SHP77 (cell line): ENCODE measurements around the gene TRANK1.

Source experiments
- DNase-seq, 2 experiments: peaks; one replicate each; lab custom pipeline; 2025; lab: John Stamatoyannopoulos, UW

The TRANK1 gene

DNA sequence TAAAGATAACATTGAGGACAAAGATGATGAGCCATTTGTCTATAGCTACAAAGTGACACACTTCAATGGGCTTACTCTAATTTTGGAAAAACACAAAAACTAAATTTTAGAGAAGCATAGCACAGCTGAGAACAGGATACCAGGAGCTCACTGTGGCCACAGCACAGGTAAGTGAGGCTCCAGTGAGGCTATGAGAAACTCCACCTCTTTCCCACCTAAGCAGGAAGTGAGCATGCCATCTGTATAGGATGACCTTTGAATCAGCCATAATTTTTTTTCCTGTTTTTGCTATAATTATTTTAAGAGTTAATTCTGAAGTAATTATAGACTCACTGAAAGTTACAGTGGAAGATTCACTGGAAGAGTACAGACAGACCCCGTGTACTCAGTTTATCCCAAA, 98.4 kb downstream of the TRANK1 start:
- no peak for DNase-seq

DNA sequence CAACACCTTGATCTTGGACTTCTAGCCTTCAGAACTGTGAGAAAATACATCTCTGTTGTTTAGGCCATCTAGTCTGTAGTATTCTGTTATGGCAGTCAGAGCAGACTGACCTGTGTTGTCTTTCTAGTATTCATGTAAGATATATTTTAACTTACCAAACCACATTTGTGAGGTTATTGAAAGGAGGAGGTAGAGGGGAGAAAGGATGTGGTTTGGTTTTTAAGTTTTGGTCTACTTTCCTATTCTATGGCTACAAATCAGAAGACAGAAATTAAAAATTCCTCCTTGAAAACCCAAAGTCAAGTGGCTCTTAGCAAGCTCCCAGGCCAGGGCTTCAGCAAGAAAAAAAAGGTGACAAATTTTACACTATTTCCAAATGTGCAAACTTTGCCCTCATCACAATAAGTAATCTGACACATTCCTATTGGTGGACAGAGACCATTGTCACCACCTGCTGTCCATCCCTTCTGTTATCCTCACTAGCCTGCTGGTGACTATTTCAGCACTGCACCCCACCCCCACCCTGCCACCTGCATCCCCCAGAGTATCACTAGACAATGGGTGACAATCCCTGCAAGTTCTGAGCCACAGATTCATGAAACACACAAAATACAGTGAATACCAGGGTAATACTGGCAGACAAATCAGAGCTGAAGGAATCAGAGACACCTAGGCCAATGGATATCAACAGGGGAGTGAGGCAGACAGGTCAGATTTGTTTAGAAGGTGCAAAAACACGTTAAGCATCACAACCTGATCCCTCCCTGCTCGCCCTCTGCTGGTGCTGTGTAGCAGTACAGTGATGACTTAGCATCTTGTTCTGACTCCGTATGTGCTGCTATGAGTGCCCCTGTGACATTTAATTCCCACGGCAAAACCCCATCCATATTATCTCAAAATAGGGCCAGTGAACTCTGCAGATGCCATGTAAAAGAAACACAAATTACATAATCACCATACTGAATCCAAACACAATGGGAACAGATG, 101.5 kb downstream of the TRANK1 start:
- peak; percentile 33 to 37 for DNase-seq

DNA sequence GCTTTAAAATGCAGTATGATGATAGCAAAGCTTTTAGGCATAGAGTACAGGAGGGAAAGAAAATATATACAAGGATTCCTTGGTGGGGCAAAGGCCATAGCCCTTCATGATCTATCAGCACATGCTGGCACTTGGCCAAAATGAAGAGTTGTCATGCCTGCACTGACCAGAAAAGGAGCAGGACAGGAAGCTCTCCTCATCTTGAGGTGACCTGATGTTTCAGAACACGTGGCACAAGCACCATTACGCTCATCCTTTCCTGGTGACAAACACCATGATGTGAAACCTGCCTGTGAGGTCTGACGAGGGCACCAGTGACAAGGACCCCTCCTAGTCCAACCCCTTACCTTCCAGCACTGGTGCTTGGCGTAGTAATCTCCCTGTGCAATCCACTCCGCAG, 102.6 kb downstream of the TRANK1 start:
- DNase-seq, result no peak

DNA sequence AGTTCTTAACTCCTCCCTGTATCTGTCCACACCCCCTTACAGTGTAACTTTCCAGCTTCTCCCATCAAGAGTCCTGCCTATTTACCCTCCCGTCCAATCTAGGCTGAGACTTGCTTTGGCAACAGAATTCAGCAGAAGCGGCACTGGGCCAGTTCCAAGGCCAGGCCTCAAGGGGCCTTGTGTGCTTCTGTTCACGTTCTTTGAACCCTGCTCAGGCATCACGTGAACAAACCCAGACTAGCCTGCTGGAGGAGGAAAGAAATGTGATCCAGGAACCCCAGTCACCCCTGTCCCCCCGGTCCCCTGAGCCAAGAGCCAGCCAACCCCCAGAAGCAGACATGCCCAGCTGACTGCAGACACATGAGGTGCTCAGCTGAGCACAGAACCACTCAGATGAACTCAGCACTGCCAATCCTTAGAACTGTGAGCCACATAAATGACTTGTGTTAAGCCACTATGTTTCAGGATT, 104.4 kb downstream of the TRANK1 start:
- DNase-seq, result no peak

DNA sequence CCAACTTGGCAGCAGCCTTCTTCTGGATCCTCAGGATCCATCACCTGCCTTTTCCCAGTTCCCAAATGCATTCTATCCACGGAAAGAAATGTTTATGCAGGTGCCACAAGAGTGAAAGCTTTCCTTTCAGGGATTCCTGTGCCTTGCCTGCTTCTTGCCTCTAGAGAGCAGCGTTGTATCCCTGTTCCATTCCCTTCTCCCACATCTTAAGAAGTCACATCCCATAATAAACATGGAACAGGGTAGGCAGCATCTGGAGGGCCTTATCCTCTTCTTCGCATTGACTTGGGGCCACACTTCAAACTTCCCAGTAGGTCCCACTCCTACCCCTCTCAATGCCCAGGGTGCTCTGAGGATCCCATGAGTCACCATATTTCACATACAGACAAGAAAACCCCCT, 107.8 kb downstream of the TRANK1 start:
- DNase-seq, result no peak

DNA sequence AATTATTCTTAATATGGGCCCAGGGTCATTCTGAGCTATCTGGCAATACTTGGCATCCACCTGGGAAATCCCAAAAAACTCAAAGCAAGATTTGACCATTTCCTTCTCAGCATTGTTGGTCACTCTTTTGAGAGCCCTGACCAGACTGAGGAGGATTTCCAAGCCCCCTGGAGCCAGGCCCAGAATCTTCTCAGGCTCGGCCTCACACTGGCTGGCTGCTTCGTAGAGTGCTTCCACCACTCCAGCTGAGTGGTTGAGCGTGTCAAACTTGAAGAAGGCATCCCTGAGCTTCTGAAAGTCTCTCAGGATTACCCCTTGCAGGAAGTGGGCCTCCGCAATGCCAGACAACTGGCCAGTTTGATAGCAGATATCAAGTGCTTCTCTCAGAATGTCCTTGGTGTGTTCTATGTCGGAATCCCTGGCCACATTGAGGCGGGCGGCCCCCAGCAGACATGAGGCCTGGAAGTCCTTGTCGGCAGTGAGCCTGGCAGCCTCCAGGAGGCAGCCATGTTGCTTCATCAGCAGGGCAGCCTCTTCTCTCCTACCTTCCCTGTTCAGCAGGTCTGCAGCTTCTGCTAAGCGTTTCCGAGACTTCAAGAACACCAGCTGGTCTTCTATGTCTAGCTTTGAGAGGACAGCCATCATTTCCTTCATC, 111.6 kb downstream of the TRANK1 start:
- DNase-seq, result no peak

DNA sequence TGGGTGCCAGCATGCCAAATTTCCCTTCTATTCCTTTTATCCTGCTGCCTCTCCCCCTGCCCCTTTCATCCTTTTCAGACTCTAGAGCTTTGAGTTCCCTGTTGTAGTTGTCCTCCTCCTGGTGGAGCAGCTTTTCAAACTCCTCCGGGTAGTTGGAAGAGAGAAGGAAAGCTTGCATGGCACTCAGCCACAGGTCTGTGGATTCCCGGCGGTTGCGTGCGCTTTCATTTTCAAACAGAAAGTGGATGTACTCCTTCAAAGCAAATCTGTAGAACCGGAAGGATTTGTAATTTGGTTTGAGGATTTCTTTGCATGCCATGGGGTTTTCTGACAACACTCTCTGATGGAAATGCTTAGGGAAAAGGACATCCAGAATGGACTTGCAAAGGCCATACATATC, 112.4 kb downstream of the TRANK1 start:
- no peak for DNase-seq

DNA sequence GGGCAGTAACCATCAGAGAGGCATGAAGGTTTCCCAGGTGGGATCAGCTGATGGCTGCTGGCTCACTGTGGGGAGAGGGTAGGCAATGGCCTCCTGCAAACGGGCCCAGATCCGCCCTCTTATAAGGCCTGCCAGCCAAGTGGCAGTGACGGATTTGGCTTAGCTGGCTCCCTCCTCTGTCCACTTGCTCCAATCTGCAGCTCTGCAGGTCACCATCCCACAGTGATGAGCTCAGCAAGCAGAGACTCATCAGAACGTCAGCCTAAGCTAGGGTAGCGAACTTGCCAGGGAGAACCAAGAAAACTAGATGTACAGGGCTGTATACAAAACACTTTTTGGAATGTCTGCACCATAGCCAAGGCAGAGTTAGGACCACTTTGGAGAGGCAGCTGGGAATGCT, 117.7 kb downstream of the TRANK1 start:
- no peak for DNase-seq

DNA sequence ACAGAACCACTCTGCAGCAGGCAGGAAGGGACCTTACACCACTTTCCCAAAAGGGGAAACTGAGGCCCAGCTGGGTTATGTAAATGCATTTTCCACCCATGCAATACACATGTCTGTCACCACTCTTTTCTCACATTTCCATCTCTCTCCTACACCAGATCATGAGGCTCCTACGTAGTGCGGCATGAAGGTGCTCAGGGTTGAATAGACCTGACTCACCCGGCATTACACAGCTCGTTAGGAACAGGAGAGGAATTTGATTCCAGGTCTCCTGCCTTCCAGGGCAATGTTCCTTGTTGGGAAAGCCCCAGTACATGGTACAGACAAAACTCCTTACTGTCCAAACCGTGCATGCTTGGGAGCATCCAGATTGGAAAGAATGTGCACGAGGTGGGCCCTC, 118.6 kb downstream of the TRANK1 start:
- DNase-seq, result no peak

DNA sequence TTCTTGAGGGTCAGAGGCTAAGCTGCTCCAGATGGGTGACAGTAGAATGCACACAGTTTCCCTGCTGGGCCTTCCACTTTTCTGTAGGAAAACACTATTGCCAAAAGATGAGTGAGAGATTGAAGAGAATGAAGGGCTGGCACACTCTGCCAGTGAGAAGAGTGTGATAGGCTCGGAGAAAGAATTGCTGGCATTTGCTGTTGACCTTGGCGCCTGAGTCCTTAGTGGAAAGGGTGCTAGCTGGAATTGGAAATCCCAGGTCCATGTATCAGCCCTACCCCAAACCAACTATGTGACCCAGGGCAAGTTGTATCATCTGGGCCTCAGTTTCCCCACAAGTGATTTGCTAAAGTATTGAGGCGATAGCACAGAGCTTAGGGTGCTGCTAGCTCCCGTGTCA, 120.4 kb downstream of the TRANK1 start:
- DNase-seq, result no peak

DNA sequence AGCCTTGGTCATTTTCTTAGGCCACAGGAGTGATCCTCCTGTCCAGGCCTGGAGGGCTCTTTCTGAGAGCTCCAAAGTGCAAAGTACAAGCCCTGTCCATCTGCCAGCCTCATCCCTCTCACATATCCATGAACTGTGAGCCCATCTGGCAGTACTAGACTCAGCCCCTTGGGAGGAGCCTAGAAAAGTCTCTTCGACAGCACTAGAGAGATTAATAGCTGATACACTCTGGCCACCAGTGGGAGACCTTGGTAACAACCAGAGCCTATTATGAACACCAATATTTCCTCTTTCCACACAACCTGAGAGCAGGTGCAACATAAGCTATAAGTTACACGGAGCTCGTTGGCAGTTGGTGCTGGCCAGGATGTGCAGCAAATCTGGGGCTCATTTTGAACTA, 121.0 kb downstream of the TRANK1 start:
- no peak for DNase-seq

DNA sequence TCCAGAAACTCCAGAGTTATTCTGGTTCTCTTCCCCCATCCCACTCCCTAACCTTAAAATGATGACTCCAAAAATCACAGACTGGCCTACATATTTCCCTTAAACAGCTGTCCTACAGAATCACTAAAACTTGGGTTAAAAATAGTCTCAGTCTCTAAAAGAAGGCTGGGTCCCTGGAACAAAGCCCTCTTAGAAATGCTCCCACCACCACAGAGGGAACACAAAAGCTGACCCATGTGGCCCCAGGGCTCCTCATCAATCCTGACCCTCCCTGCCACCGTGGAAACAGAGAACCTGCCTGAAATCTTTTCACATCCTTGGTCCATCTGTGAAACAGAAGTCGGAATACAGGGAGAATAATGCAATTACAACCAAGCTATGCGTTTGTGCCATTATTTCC, 124.8 kb downstream of the TRANK1 start:
- DNase-seq, result no peak

DNA sequence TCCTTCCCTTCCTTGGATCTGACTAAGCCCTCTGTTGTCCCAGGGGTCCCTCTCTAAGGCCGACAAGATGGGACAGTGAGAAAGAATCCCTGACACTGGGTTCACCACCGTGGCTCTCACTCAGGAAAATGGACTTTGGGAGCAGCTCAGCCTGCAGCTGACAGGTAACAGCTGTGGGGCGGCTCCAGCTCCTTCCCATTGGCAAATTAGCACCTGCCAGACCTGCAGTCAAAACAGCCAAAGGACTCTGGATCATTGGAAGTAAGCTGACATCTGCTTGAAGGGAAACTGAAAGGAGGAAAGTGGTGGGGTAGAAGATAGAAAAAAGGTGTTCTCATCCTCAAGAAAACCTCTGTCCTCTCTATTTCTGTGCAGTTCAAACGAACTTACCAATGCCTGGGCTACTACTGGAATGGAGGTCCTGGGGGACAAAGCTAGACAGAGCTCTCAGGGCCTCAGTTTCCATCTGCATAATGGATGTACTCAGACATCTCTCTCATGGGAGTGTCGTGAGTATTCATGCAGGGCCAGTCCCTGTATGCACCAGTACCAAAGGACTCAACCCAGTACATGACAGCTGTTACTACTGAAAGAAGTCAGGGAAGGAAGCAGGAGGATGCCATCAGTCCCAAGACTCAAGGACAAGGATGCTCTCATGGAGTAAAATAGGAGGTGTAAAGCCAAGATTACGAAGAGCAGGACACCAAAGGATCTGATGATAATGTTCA, 126.9 kb downstream of the TRANK1 start:
- DNase-seq, result no peak

DNA sequence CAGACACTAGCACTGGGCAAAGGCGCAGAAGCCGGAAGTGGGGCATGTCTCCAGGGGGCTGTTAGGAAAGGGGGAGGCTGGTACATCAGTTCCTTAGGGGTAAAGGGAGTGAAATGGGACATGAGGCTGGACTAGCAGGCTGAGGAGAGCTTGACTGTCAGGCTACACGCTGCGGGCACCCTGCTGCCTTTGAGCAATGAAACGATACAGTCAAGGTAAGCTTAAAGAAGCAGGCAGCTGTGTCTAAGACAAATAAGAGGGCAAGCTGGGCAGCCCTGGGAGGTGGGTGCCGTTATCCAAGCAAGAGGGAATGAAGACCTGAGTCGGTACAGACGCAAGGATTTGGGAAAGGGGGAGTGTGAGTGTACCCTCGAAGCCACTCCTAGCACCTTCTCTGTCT, 129.5 kb downstream of the TRANK1 start:
- no peak for DNase-seq

DNA sequence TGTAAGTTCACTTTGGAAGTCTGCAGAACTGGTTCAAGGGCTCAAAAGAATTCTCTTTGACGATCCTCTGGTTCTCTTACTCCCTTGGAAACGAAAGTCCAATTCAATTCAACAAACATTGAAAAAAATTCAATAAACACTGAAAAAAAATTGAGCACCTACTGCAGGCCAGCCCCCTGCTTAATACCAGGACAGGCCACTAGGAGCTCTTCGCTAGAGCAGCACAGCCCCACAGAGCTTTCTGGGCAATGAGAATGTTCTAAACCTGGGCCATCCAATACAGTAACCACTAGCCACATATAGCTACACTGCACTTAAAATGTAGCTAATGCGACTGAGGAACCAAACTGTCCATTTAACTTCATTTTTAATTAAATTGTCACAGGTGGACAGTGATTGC, 130.1 kb downstream of the TRANK1 start:
- DNase-seq, result no peak

DNA sequence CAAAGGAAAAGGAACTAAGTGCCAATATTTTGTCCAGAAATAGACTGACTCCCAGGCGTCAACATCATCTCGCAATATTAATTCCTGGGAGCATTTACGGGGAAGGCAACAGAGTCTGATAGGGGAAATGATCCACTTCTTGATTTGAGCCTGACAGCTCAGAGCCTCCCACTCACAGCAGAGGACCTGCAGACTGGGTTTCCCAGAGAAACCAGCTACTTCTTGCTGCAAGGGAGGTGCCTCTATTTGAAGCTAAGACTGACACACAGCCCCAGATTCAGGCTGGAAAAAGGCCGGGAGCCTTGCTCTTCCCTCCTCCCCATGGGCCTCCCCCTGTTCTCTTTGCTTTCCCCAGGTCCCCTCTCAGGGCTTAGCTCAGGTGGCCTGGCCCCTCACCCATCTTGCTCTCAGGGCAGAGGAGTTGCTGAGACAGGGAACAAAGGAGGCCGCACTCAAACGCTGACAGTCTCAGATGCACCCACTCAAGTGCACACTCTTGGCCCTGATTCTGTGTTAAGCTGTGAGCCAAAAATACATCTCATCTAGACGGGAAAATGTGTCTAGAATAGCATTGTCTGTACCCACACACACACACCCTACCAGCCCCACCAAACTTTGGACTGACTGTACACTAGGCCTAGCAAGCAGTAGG, 130.7 kb downstream of the TRANK1 start:
- DNase-seq, result no peak

DNA sequence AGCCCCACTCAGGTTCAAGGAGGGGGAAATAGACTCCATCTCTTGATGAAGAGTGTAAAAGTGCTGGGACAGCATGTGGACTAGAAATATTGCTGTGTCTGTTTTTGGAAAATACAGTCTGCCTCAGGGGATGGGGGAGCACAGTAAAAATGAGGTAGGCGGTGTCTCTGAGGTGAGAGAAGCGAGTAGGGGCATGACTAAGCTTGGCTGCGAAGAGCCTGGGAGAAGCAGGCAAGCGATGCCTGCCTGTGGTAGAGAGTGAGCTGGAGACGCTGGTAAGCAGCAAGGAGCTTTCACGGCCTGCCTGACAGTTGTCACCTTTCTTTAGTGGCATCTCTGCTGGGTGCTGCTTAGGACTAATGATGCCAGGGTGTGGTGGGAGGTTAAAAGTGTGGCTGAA, 131.5 kb downstream of the TRANK1 start:
- no peak for DNase-seq

DNA sequence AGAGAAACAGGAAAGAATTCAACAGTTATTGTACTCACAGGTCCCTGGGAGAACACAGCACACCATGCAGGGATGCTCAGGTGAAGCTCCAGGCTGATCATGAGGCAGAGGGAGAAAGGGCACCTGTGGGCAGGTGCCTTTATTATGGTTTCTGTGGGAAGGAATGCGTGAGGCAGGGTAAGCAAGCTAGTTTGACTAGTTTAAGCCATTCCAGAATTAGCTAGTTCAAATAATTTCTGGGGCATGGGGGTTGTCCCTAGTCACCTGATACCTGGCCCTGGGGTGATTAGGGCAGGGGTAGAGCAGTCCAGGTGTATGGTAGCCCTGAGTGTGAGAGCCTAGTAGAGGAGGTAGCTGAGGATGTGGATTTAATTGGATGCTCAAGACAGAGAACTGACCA, 132.6 kb downstream of the TRANK1 start:
- DNase-seq, result no peak

DNA sequence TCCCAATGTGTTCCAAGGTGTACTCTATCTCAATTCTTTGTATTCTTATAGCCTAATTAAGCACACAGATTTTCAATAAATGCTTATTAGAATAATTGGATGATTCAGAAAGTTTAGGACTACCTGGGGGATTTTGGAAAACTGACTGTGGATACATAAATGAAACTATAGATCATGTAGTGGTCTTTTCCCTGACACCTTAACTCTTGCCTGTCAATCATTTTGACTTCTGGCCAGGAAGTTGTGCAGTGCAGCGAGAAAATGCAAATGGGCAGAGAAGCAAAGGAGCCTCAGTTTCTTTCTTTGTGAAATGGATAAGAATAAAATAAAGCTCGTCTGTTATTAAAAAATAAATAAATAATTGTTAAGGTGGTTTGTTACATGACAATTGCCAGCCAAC, 133.1 kb downstream of the TRANK1 start:
- DNase-seq, result no peak

DNA sequence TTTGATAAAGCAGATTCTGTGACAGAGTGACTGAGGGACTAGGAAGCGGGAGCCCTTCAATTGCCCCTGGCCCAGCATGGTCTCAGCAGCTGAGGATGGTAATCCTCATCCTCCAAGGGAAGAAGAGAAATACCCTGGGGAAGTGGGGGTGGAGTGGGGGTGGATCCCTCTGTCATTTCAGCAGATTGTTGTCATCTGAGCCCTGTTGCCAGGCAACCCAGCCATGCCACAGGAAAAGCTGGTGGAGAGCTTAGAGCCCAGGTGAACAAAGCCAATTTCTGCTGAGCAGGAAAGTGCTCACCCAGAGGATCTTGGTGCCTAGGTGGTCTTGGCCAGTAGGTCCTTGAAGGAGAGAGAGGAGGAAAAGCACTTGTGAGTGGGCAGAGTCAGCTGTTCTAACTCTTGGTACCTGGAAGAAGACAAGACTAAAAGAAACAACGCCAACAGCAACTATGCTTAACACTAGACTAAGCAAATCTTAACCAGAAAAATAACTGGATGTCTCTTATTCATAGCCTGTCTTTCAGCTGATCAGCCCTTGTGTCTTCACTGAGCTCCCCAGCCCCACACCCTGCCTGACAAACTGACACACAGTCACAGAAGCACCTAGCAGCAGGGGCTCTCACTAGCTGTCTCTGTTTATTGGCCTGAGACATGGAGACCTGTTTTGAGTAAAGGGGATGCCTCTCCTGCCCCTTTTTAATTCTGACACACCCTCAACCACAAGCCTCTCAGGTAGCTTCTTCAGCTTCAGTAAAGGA, 140.4 kb downstream of the TRANK1 start:
- DNase-seq, result no peak

DNA sequence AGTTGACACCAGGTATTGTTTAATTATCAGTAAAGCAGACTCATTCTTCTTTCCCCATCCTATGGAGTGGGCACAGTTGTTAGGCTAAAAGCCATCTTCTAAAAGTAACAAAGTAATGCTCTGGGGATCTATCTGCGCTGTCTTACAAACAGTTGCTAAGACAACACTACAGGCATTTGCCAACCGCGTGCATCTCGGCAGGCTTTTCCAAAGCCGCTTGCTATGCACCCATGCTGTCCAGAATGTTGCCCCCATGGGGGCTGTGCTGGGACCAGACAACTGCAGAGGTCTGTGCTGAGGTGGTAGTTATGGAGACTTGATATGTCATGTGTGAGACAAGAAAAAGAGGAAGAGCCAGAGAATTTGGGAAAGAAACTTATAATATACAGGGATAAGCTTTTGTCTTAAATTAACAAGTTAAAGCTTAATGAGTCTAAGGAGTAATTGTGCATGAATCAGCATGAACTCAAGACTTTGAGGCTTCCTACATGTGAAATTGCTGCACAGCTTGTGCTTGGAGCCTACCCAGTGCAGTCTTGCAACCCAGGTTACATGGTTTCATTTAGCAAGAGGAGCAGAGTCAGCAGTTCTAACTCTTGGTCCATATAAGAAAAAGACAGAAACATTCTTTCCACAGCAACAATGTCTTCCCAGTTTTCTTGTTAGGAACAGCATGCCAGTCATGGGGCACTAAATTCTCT, 141.6 kb downstream of the TRANK1 start:
- no peak for DNase-seq
